K562 (cell line): Measurements from ENCODE around the gene MKNK1. TPM values are rescaled to one million over a fixed set of nuclear protein-coding genes. Genes with fewer than 3 reads are reported as not detected.

ENCODE experiments used
- ARID4B ChIP-seq: sonication (generic); formaldehyde crosslinking; IDR thresholded peaks from 2 replicates; pipeline ENCODE4 v1.8.0; 2022; ENCODE audit warnings: mild to moderate bottlenecking, missing genetic modification reagents
- BCL6 ChIP-seq: fragments of 250-450 bp; sonication (Bioruptor Pico); IDR thresholded peaks from 2 replicates; pipeline ENCODE4 v1.4.0; 2020
- BRF2 ChIP-seq: IDR thresholded peaks from 3 replicates; pipeline ENCODE4 v1.6.1; 2011; ENCODE audit warnings: borderline replicate concordance, mild to moderate bottlenecking; ENCODE audit not compliant: insufficient read length, insufficient read depth
- CEBPG ChIP-seq, 3 experiments: fragments of 200-800 bp in 1 of 3; sonication (Bioruptor generic) in 1 of 3; sonication (generic) in 1 of 3; formaldehyde crosslinking in 1 of 3; IDR thresholded peaks in 2 of 3; conservative IDR thresholded peaks in 1 of 3; 2 replicates each; pipeline versions ENCODE4 v1.6.1 to v1.8.0; 2016 to 2022; ENCODE audit warnings: missing compliant biosample characterization in 2 of 3, missing genetic modification characterization in 2 of 3, mild to moderate bottlenecking in 1 of 3, missing genetic modification reagents in 1 of 3
- CHD1 ChIP-seq: fragments of 200-600 bp; sonication (generic); IDR thresholded peaks from one replicate; pipeline ENCODE4 v1.6.1; 2012; ENCODE audit warnings: mild to moderate bottlenecking, moderate library complexity, low read length, inconsistent platforms
- DDX20 ChIP-seq: fragments of 450-650 bp; IDR thresholded peaks from 2 replicates; pipeline ENCODE4 v1.6.1; 2016; ENCODE audit warnings: missing genetic modification characterization, low read depth, mild to moderate bottlenecking, missing compliant biosample characterization, moderate library complexity
- DNMT1 ChIP-seq: fragments of 450-650 bp; IDR thresholded peaks from 2 replicates; pipeline ENCODE4 v1.6.1; 2016; ENCODE audit warnings: antibody characterized with exemption, mild to moderate bottlenecking
- FUS ChIP-seq: fragments of 200-400 bp; formaldehyde crosslinking; optimal IDR thresholded peaks from 2 replicates; pipeline ENCODE3; 2017; ENCODE audit warnings: low read depth, low read length
- IRF9 ChIP-seq: fragments of 450-650 bp; IDR thresholded peaks from 2 replicates; pipeline ENCODE4 v1.6.1; 2016; ENCODE audit warnings: missing biosample characterization, missing genetic modification characterization
- NFXL1 ChIP-seq: fragments of 450-650 bp; formaldehyde crosslinking; IDR thresholded peaks from 2 replicates; pipeline ENCODE4 v1.4.0; 2021; ENCODE audit warnings: mild to moderate bottlenecking
- RB1 ChIP-seq: fragments of 450-650 bp; IDR thresholded peaks from 2 replicates; pipeline ENCODE4 v1.6.1; 2017; ENCODE audit warnings: low read depth, mild to moderate bottlenecking
- SIRT6 ChIP-seq: IDR thresholded peaks from one replicate; pipeline ENCODE4 v1.6.1; 2012; ENCODE audit warnings: low read depth, mild to moderate bottlenecking, control low read depth, inconsistent platforms, low read length, moderate library complexity
- SMC3 ChIP-seq: conservative IDR thresholded peaks from 2 replicates; pipeline ENCODE4 v1.6.1; 2011; ENCODE audit warnings: low read depth, low read length, improper control_type of control experiment; ENCODE audit not compliant: insufficient read depth
- TBL1XR1 ChIP-seq, 2 experiments: IDR thresholded peaks; 2 replicates each; pipeline ENCODE4 v1.6.1; 2012; ENCODE audit warnings: improper control_type of control experiment in 2 of 2, low read length in 2 of 2, mild to moderate bottlenecking in 1 of 2
- TFAP4 ChIP-seq: sonication (generic); formaldehyde crosslinking; IDR thresholded peaks from 2 replicates; pipeline ENCODE4 v1.8.0; 2022; ENCODE audit warnings: missing genetic modification reagents, mild to moderate bottlenecking, moderate library complexity, borderline replicate concordance
- XRCC3 ChIP-seq: fragments of 450-650 bp; IDR thresholded peaks from 2 replicates; pipeline ENCODE4 v1.6.1; 2017; ENCODE audit warnings: mild to moderate bottlenecking, moderate library complexity
- XRCC4 ChIP-seq: IDR thresholded peaks from one replicate; pipeline ENCODE4 v1.6.1; 2011; ENCODE audit not compliant: insufficient read depth, insufficient read length; ENCODE audit errors: extremely low read depth
- XRCC5 ChIP-seq: fragments of 200-400 bp; formaldehyde crosslinking; IDR thresholded peaks from 2 replicates; pipeline ENCODE4 v1.6.1; 2017; ENCODE audit warnings: low read depth, mild to moderate bottlenecking, low read length
- ZNF212 ChIP-seq: fragments of 450-650 bp; formaldehyde crosslinking; IDR thresholded peaks from 2 replicates; pipeline ENCODE4 v1.4.0; 2020; ENCODE audit warnings: mild to moderate bottlenecking
- ZNF354B ChIP-seq: fragments of 250-450 bp; sonication (Bioruptor Pico); IDR thresholded peaks from 2 replicates; pipeline ENCODE4 v1.4.0; 2020
- ZNF75A ChIP-seq: fragments of 450-650 bp; formaldehyde crosslinking; IDR thresholded peaks from 2 replicates; pipeline ENCODE4 v1.4.0; 2020; ENCODE audit warnings: mild to moderate bottlenecking
- polyA plus RNA-seq, 8 experiments: library from polyadenylated mRNA; depleted of rRNA in 4 of 8; stranded (reverse) in 5 of 8; unstranded in 3 of 8; fragments of >200 nt; fragmentation: Nextera tagmentation in 2 of 8; fragmentation: Illumina TruSeq in 1 of 8; extraction: Ambion mirVana in 2 of 8; extraction: Trizol in 1 of 8; gene quantifications; 2 replicates each; pipeline versions ENCODE4 v1.2.1 to v1.2.3, GENCODE V29; 2011 to 2014; ENCODE audit warnings: inconsistent platforms in 1 of 8, missing spikeins in 1 of 8
- total RNA-seq, 7 experiments: library from RNA; depleted of rRNA in 6 of 7; stranded (reverse); fragments of >200 nt in 6 of 7; fragmentation: Illumina TruSeq in 2 of 7; extraction: Trizol in 2 of 7; gene quantifications; 2 replicates each; pipeline versions ENCODE4 v1.2.1 to v1.2.3, GENCODE V29; 2011 to 2021; ENCODE audit warnings: low replicate concordance in 1 of 7

The MKNK1 gene
- total and polyA plus RNA-seq, 9 of the 15 experiments (the other 6 are each of a cell fraction or from before 2014, with no cell fraction given), result 27.7 to 51.3 (median 43.7) TPM

GRCh38 chr1:46603858-46604549, at the start of gene MKNK1 (continued):
- TF ChIP-seq ARID4B (peak; percentile 50; the same call in 1 of the 2 replicates), RB1 (peak; percentile 95), FUS (no peak), BCL6 (CRISPR knock-in tag) (no peak), DDX20 (tag) (no peak), SIRT6 (no peak), IRF9 (tag) (no peak), XRCC3 (no peak), XRCC4 (no peak), CEBPG (CRISPR knock-in tag; IDR thresholded peaks at IDR 0.05) (no peak), CEBPG (tag; conservative IDR thresholded peaks at IDR 0.05 in 1 of 2, IDR thresholded peaks at IDR 0.05 in 1 of 2) (no peak), CHD1 (no peak), ZNF75A (0 out of 2 replicates have a peak, but pooled peaks have one; percentile 55), DNMT1 (peak; percentile 38; the same call in 1 of the 2 replicates), SMC3 (no peak), TFAP4 (peak; percentile 68; the same call in 1 of the 2 replicates), ZNF212 (no peak), ZNF354B (CRISPR knock-in tag) (no peak), TBL1XR1 (IDR thresholded peaks at IDR 0.05; ENCODE audit: low read length in 2 of 2) (no peak), NFXL1 (no peak), XRCC5 (no peak), BRF2 (no peak)
